ENCODE measurements around the gene ZNF644.
"Not testable (repeated sequence)": the region's sequence is repeated elsewhere in the genome, so short reads cannot be mapped to it uniquely, and the experiment has no call there.

ZNF644 gene

DNA sequence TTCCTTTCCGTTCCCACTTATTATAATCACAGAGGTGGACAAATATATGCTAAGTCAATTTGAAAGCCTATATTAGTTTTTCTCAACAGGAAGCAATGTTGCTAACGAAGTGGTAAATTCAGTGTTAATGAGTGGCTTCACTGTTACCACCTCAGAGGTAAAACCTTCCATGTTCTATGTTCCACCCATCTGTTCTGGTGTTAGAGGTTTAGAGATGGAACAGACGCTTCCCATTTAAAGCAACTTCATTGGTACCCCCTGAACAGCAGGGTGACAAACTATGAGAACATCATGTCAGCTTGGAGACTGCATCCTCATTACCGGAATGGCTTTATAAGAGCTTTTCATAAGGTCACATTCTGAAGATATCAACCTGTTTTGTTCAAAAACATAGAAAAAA lies 77.9 kb downstream of the ZNF644 start:
- Histone ChIP-seq H2BK15ac (replicated peaks; ENCODE audit: low read depth) (no peak overlapping the region), H3K79me1 (ENCODE audit: low read length) (peaks cover 4% of the 10 kb centered on the region), H4K8ac (ENCODE audit: low read depth, low read length) (no peak overlapping the region), H3K9ac (ENCODE audit: low read length) (no peak overlapping the region), H3K4ac (ENCODE audit: low read depth, low read length) (no peak overlapping the region), H2BK5ac (ENCODE audit: low read length) (no peak overlapping the region), H3K56ac (ENCODE audit: low read length) (no peak overlapping the region), H2BK120ac (ENCODE audit: low read depth, low read length) (no peak overlapping the region), H3K27me3 (ENCODE audit: insufficient read depth, low read length, poor library complexity) (no peaks in the 10 kb centered on the region), H3K79me2 (ENCODE audit: control insufficient read depth, insufficient read depth, low read length) (peaks cover 7% of the 10 kb centered on the region), H2AK5ac (ENCODE audit: low read length) (no peak overlapping the region), H3K4me1 (ENCODE audit: control insufficient read depth, low read depth, low read length) (no peaks in the 10 kb centered on the region), H3K4me3 (ENCODE audit: low read length) (no peak overlapping the region), H3K4me2 (ENCODE audit: low read length) (no peak overlapping the region), H4K5ac (ENCODE audit: low read length) (no peak overlapping the region), H3K27ac (ENCODE audit: low read depth, low read length) (no peak overlapping the region), H3K36me3 (ENCODE audit: control insufficient read depth, insufficient read depth, low read length) (no peaks in the 10 kb centered on the region), H3K23ac (ENCODE audit: low read length) (no peak overlapping the region), H3K18ac (ENCODE audit: low read length) (no peak overlapping the region)
- peak; percentile 57 for DNase-seq
- WGBS (ENCODE audit: extremely low coverage, insufficient coverage, low lambda C conversion rate): no CpG with 5 or more reads among the region's 4 CpGs

GRCh38 chr1:90940746-90941145 lies 81.1 kb downstream of the ZNF644 start:
- no peaks in the 10 kb centered on the region for H3K4me1 ChIP-seq (ENCODE audit: control insufficient read depth, low read depth, low read length)
- H3K4me2 ChIP-seq (ENCODE audit: low read length): no peak overlapping the region
- no peak overlapping the region for H2BK5ac ChIP-seq (ENCODE audit: low read length)
- H3K9ac ChIP-seq (ENCODE audit: low read length): no peak overlapping the region
- H4K8ac ChIP-seq (ENCODE audit: low read depth, low read length): no peak overlapping the region
- H3K36me3 ChIP-seq (ENCODE audit: control insufficient read depth, insufficient read depth, low read length): no peaks in the 10 kb centered on the region
- H3K4me3 ChIP-seq (ENCODE audit: low read length): no peak overlapping the region
- no CpG with 5 or more reads among the region's 2 CpGs for WGBS (ENCODE audit: extremely low coverage, insufficient coverage, low lambda C conversion rate)
- no peak overlapping the region for H3K18ac ChIP-seq (ENCODE audit: low read length)
- H3K79me2 ChIP-seq (ENCODE audit: control insufficient read depth, insufficient read depth, low read length): peaks cover 4% of the 10 kb centered on the region
- no peak overlapping the region for H3K4ac ChIP-seq (ENCODE audit: low read depth, low read length)
- H3K27me3 ChIP-seq (ENCODE audit: insufficient read depth, low read length, poor library complexity): no peaks in the 10 kb centered on the region
- H2BK15ac ChIP-seq (replicated peaks; ENCODE audit: low read depth): no peak overlapping the region
- no peak overlapping the region for H3K23ac ChIP-seq (ENCODE audit: low read length)
- no peak for DNase-seq
- H2AK5ac ChIP-seq (ENCODE audit: low read length): no peak overlapping the region
- H3K56ac ChIP-seq (ENCODE audit: low read length): no peak overlapping the region
- no peak overlapping the region for H2BK120ac ChIP-seq (ENCODE audit: low read depth, low read length)
- H3K79me1 ChIP-seq (ENCODE audit: low read length): peaks cover 4% of the 10 kb centered on the region
- no peak overlapping the region for H3K27ac ChIP-seq (ENCODE audit: low read depth, low read length)
- H4K5ac ChIP-seq (ENCODE audit: low read length): no peak overlapping the region

GRCh38 chr1:90936731-90937130 lies 85.1 kb downstream of the ZNF644 start:
- no peaks in the 10 kb centered on the region for H3K36me3 ChIP-seq (ENCODE audit: control insufficient read depth, insufficient read depth, low read length)

DNA sequence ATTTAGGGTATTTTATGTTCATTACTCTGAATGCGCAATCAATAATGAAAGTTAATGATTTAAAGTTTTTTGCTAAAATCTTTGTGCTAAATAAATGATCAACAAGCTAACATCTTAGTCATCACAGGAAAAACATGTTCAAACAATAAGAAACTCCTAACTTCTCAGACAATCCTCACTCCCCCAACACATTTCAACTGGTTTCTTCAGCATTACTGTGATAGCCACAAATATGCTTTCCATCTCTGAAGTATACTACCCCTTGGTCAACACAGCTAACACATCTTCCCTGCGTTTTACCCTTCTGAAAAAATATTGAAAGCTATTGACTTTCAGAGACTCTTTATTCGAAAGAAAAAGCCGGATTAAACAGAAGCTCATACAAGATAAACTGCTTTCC lies 85.8 kb downstream of the ZNF644 start:
- Histone ChIP-seq H3K4me3 (ENCODE audit: low read length) (no peak overlapping the region), H3K18ac (ENCODE audit: low read length) (no peak overlapping the region), H3K9ac (ENCODE audit: low read length) (no peak overlapping the region), H3K79me1 (ENCODE audit: low read length) (peaks cover 4% of the 10 kb centered on the region), H3K56ac (ENCODE audit: low read length) (no peak overlapping the region), H3K27me3 (ENCODE audit: insufficient read depth, low read length, poor library complexity) (no peaks in the 10 kb centered on the region), H3K23ac (ENCODE audit: low read length) (no peak overlapping the region), H2BK5ac (ENCODE audit: low read length) (no peak overlapping the region), H2BK120ac (ENCODE audit: low read depth, low read length) (no peak overlapping the region), H3K4me1 (ENCODE audit: control insufficient read depth, low read depth, low read length) (no peaks in the 10 kb centered on the region), H3K4ac (ENCODE audit: low read depth, low read length) (no peak overlapping the region), H3K36me3 (ENCODE audit: control insufficient read depth, insufficient read depth, low read length) (no peaks in the 10 kb centered on the region), H4K8ac (ENCODE audit: low read depth, low read length) (no peak overlapping the region), H3K27ac (ENCODE audit: low read depth, low read length) (no peak overlapping the region), H2BK15ac (replicated peaks; ENCODE audit: low read depth) (no peak overlapping the region), H2AK5ac (ENCODE audit: low read length) (no peak overlapping the region), H4K5ac (ENCODE audit: low read length) (no peak overlapping the region), H3K79me2 (ENCODE audit: control insufficient read depth, insufficient read depth, low read length) (peaks cover 4% of the 10 kb centered on the region), H3K4me2 (ENCODE audit: low read length) (no peak overlapping the region)
- DNase-seq: no peak
- no CpG with 5 or more reads among the region's 4 CpGs for WGBS (ENCODE audit: extremely low coverage, insufficient coverage, low lambda C conversion rate)

More at GRCh38 chr1:90936731-90937130, 85.1 kb downstream of the ZNF644 start:
- no peak overlapping the region for H3K9ac ChIP-seq (ENCODE audit: low read length)
- H3K79me1 ChIP-seq (ENCODE audit: low read length): peaks cover 4% of the 10 kb centered on the region
- peaks cover 4% of the 10 kb centered on the region for H3K79me2 ChIP-seq (ENCODE audit: control insufficient read depth, insufficient read depth, low read length)
- H3K4me1 ChIP-seq (ENCODE audit: control insufficient read depth, low read depth, low read length): no peaks in the 10 kb centered on the region
- no peak overlapping the region for H2BK15ac ChIP-seq (replicated peaks; ENCODE audit: low read depth)
- H2BK5ac ChIP-seq (ENCODE audit: low read length): no peak overlapping the region
- no peak overlapping the region for H4K5ac ChIP-seq (ENCODE audit: low read length)
- H2AK5ac ChIP-seq (ENCODE audit: low read length): no peak overlapping the region
- no peak overlapping the region for H2BK120ac ChIP-seq (ENCODE audit: low read depth, low read length)
- H3K27ac ChIP-seq (ENCODE audit: low read depth, low read length): no peak overlapping the region
- no peak overlapping the region for H3K4me2 ChIP-seq (ENCODE audit: low read length)
- no peak overlapping the region for H3K23ac ChIP-seq (ENCODE audit: low read length)
- no peak for DNase-seq
- no peak overlapping the region for H3K4ac ChIP-seq (ENCODE audit: low read depth, low read length)
- H3K4me3 ChIP-seq (ENCODE audit: low read length): no peak overlapping the region
- no peak overlapping the region for H4K8ac ChIP-seq (ENCODE audit: low read depth, low read length)
- H3K56ac ChIP-seq (ENCODE audit: low read length): no peak overlapping the region
- WGBS (ENCODE audit: extremely low coverage, insufficient coverage, low lambda C conversion rate): no CpG with 5 or more reads among the region's 1 CpG
- no peaks in the 10 kb centered on the region for H3K27me3 ChIP-seq (ENCODE audit: insufficient read depth, low read length, poor library complexity)
- no peak overlapping the region for H3K18ac ChIP-seq (ENCODE audit: low read length)

- not testable (repeated sequence) for H2BK120ac ChIP-seq (ENCODE audit: low read depth, low read length); H4K5ac ChIP-seq (ENCODE audit: low read length); H4K8ac ChIP-seq (ENCODE audit: low read depth, low read length); H3K4me1 ChIP-seq (ENCODE audit: control insufficient read depth, low read depth, low read length); H3K27ac ChIP-seq (ENCODE audit: low read depth, low read length); H2AK5ac ChIP-seq (ENCODE audit: low read length); H2BK5ac ChIP-seq (ENCODE audit: low read length); H2BK15ac ChIP-seq (replicated peaks; ENCODE audit: low read depth); H3K18ac ChIP-seq (ENCODE audit: low read length); DNase-seq; H3K4me3 ChIP-seq (ENCODE audit: low read length); H3K9ac ChIP-seq (ENCODE audit: low read length); H3K56ac ChIP-seq (ENCODE audit: low read length); H3K79me1 ChIP-seq (ENCODE audit: low read length); H3K4ac ChIP-seq (ENCODE audit: low read depth, low read length); H3K27me3 ChIP-seq (ENCODE audit: insufficient read depth, low read length, poor library complexity); H3K36me3 ChIP-seq (ENCODE audit: control insufficient read depth, insufficient read depth, low read length); H3K4me2 ChIP-seq (ENCODE audit: low read length); H3K23ac ChIP-seq (ENCODE audit: low read length)
- WGBS (ENCODE audit: extremely low coverage, insufficient coverage, low lambda C conversion rate): no CpG with 5 or more reads among the region's 8 CpGs
- peaks cover 16% of the 10 kb centered on the region for H3K79me2 ChIP-seq (ENCODE audit: control insufficient read depth, insufficient read depth, low read length)
These were observed 93.6 kb downstream of the ZNF644 start for GRCh38 chr1:90928231-90928630.

DNA sequence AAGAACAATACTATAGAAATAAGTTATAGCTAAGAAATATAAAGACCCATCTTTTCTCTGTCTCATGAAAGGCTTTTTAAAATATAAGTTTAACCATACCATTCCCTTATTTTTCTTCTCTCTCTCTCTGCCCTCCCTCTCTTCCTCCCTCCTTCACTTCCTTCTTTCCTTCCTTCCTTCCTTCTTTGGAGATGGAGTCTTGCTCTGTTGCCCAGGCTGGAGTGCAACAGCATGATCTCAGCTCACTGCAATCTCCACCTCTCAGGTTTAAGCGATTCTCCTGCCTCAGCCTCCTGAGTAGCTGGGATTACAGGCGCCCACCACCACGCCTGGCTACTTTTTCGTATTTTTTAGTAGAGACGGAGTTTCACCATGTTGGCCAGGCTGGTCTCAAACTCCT lies 94.2 kb downstream of the ZNF644 start:
- peaks cover 21% of the 10 kb centered on the region for H3K79me2 ChIP-seq (ENCODE audit: control insufficient read depth, insufficient read depth, low read length)
- WGBS (ENCODE audit: extremely low coverage, insufficient coverage, low lambda C conversion rate): no CpG with 5 or more reads among the region's 5 CpGs
- H3K9ac ChIP-seq (ENCODE audit: low read length); H3K56ac ChIP-seq (ENCODE audit: low read length); H3K4me1 ChIP-seq (ENCODE audit: control insufficient read depth, low read depth, low read length); H2BK15ac ChIP-seq (replicated peaks; ENCODE audit: low read depth); H3K27me3 ChIP-seq (ENCODE audit: insufficient read depth, low read length, poor library complexity); H2AK5ac ChIP-seq (ENCODE audit: low read length); H4K5ac ChIP-seq (ENCODE audit: low read length); H2BK120ac ChIP-seq (ENCODE audit: low read depth, low read length); DNase-seq; H3K4me2 ChIP-seq (ENCODE audit: low read length); H2BK5ac ChIP-seq (ENCODE audit: low read length); H3K27ac ChIP-seq (ENCODE audit: low read depth, low read length); H3K4me3 ChIP-seq (ENCODE audit: low read length); H4K8ac ChIP-seq (ENCODE audit: low read depth, low read length); H3K18ac ChIP-seq (ENCODE audit: low read length); H3K23ac ChIP-seq (ENCODE audit: low read length); H3K79me1 ChIP-seq (ENCODE audit: low read length); H3K36me3 ChIP-seq (ENCODE audit: control insufficient read depth, insufficient read depth, low read length); H3K4ac ChIP-seq (ENCODE audit: low read depth, low read length): not testable (repeated sequence)

Data from mesendoderm (in vitro differentiated cells).